H1 (cell line): ENCODE measurements around the gene ZC3HAV1.
"Not testable (repeated sequence)": the region's sequence is repeated elsewhere in the genome, so short reads cannot be mapped to it uniquely, and the experiment has no call there.

Experiments
- ATF2 ChIP-seq: IDR thresholded peaks from 2 replicates; pipeline ENCODE4 v1.6.1; 2012; ENCODE audit warnings: low read length, inconsistent platforms
- CHD1 ChIP-seq: IDR thresholded peaks from 2 replicates; pipeline ENCODE4 v1.6.1; 2012; ENCODE audit warnings: low read depth, low read length, improper control_type of control experiment
- CTBP2 ChIP-seq: IDR thresholded peaks from 2 replicates; pipeline ENCODE4 v1.7.0; 2011; ENCODE audit warnings: borderline replicate concordance, mild to moderate bottlenecking, moderate library complexity, mixed read lengths, low read length; ENCODE audit not compliant: insufficient read depth, insufficient read length
- CTCF ChIP-seq, 3 experiments: IDR thresholded peaks; 1 replicate in 2 of 3; 2 replicates in 1 of 3; pipeline versions ENCODE4 v1.5.1 to v1.6.1; 2011; ENCODE audit warnings: low read length in 3 of 3, mild to moderate bottlenecking in 3 of 3, inconsistent platforms in 2 of 3, low read depth in 1 of 3, moderate library complexity in 1 of 3; ENCODE audit not compliant: insufficient read depth in 1 of 3; ENCODE audit errors: control extremely low read depth in 1 of 3
- E2F6 ChIP-seq: IDR thresholded peaks from 2 replicates; pipeline ENCODE4 v1.6.1; 2012; ENCODE audit warnings: inconsistent platforms
- EZH2 ChIP-seq: fragments of 200-600 bp; sonication (generic); IDR thresholded peaks from 2 replicates; pipeline ENCODE4 v1.7.1; 2012; ENCODE audit warnings: low read depth, mild to moderate bottlenecking, moderate library complexity, low read length, inconsistent platforms; ENCODE audit not compliant: severe bottlenecking
- POLR2A ChIP-seq, 2 experiments: IDR thresholded peaks; 1 replicate in 1 of 2; 2 replicates in 1 of 2; pipeline ENCODE4 v1.6.1; 2011; ENCODE audit warnings: low read depth in 2 of 2, low read length in 2 of 2, mild to moderate bottlenecking in 2 of 2; ENCODE audit errors: control extremely low read depth in 1 of 2
- POU5F1 ChIP-seq: IDR thresholded peaks from 2 replicates; pipeline ENCODE4 v1.6.1; 2011; ENCODE audit warnings: low read depth, mild to moderate bottlenecking, low read length, moderate library complexity
- SP1 ChIP-seq: IDR thresholded peaks from 2 replicates; pipeline ENCODE4 v1.6.1; 2011; ENCODE audit warnings: low read depth, low read length
- TEAD4 ChIP-seq: IDR thresholded peaks from 2 replicates; pipeline ENCODE4 v1.6.1; 2012; ENCODE audit warnings: low read depth, low read length, inconsistent platforms, mixed read lengths

GRCh38 chr7:139093512-139093911 is 16.0 kb downstream of the ZC3HAV1 start:
- not testable (repeated sequence) for TF ChIP-seq EZH2; CTCF (IDR thresholded peaks at IDR 0.05; ENCODE audit: control extremely low read depth in 1 of 3, insufficient read depth in 1 of 3, low read depth in 1 of 3, low read length in 3 of 3); CHD1; TEAD4; ATF2; E2F6; SP1; CTBP2; POLR2A (IDR thresholded peaks at IDR 0.05; ENCODE audit: control extremely low read depth in 1 of 2, low read depth in 2 of 2, low read length in 2 of 2); POU5F1
